ENCODE data around the gene IQSEC2.

The IQSEC2 gene

DNA sequence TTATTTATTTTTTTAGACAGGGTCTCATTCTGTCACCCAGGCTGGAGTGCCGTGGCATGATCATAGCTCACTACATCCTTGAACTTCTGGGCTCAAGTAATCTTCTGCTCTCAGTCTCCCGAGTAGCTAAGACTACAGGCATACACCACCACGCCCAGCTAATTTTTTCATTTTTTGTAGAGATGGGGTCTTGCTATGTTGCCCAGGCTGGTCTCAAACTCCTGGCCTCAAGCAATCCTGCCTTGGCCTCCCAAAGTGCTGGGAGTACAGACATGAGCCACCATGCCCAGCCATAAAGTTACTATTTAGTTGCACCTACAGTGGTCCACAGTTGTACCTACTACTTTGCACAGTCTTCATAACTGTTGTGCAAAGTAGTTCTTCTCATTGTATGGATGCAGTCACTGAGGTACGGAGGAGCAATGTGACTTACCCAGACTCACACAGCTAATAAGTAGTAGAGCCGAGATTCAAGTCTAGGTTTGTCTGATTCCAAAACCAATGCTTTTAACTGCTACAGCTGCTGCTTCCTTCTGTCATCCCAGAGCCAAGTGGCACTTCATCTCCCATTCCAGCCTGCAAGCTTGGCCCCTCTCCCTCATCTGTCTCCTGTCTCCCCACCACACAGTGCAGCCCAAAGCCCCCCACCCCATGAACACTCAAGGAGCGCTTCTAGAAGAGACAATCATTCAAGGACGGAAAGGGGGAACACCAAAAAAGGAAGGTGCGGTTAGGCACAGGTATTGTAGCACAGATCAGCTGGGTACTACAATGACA, 24.0 kb upstream of the IQSEC2 start:
- DNase-seq: no peak

DNA sequence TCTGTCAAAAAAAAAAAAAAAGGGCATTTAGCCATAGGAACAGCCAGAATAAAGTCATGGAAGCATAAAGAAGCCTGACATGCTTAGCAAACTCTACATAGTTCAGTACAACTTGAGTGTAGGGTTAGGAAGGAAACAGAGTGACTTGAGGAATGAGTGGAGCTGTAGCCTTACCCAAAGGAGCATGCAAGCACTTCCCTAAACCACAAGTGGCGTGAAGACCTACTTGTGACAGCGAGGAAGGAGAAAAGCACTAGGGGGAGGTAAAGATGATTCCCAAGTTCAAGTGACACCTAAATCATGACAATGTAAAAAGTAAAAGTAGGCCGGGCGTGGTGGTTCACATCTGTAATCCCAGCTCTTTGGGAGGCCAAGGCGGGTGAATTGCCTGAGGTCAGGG, 21.8 kb upstream of the IQSEC2 start:
- no peak for DNase-seq

DNA sequence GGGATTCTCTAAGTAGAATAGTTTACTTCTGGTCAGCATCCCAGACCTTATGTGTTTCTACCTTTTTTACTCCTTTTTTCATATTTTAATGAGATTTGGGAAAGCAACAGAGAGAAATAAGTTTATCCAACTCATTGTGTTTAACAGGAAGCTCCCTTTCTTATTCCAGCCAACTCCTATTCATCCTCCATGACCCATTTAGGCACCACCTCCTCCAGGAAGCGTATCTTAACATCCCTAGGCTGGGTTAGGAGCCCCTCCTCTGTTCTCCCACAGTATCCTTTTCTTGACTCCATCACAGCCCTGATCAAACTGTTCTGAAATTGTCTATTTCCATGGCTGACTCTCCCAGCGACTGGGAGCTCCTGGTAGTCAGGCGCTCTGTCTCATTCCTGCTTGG, 18.8 kb upstream of the IQSEC2 start:
- no peak for DNase-seq

DNA sequence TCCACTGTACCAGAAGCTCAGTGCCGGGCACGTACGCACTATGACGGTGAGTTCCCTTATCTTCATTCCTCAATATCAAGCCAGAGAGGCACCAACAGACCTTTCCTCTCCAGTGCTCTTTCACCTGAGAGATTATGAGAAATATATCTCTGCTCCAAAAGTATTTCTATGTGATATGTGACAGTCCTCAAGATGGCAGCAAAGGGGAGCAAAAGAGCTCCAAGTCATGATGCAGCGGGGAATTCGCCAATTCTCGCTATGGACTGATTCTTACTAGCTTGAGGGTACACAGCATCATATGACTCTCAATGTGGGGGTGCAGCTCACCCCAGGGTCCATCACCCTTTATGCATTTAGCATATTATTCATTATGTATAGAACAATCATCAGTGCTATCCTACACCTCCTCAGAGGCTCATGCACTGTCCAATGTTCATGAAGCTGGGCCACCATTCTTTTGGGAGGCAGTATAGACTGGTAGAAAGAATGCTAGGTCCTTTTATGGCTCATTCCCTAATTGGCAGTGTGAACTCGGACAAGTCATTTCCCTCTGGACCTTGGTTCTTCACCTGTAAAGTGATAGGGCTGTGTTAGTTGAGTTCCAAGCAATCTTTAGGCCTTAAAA, 12.8 kb upstream of the IQSEC2 start:
- DNase-seq: no peak

DNA sequence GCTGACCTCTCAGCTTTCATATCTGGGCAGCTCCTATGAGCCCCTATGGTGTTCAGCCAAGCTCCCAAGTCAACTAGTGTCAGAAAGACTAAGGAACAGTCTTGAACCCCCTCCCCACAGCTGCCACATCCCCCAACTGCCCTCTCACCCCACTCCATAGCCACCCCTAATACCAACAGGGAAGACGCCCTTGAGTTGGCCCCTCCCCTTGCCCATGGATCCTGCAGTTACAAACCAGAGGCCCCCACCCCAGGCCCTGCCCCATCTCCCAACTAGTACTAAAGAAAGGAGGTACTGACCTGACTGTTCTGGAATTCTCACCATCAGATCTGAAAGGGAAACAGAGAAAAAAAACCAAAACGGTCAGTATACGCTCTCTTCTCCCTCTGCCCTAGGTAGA, 10.2 kb upstream of the IQSEC2 start:
- no peak for DNase-seq

DNA sequence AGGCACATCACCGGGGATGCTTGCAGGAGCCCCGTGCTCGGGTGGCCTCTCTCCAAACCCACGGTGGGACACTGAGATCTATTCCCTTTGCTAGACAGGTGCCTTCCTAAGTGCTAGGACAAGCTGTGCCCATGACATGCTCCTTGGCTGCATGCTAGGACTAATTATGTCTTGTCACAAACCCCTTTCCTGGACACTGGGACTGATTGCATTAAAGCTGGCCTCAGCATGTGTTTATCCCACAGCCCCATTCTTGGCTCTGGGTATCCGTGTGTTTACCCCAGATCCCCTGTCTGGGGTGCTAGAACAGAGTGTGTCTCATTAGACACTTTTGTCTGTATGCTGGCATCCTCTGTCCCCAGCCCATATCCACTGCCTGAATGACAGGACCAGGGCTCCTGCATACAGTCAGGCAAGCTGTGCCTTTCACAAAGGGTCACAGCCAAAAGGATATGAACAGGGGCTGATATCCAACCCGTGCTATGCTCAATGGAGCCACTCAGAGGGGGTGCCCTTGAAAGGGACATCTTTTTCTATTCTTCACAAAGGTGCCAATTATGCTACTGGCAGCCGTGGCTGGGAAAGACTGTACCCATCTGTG, 9.2 kb upstream of the IQSEC2 start:
- DNase-seq: no peak

DNA sequence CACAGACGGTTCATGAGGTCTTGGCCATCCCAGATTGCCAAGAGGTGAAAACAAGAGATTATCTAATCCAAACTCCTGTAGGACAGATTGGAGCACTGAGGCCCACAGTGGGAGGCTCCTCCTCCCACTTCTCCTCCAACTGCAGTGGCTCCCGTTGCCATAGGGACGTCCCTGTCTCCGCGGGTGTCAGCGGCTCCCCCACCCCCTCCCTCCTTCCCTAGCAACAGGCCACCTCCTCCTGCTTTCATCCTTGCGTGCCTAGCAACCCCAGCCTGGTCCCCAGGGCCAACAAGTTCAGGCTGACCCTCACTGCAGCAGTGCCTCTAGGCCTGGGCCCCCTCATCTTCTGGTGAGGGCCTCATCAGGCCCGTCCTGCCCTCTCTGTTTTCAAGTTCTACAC, 6.8 kb upstream of the IQSEC2 start:
- peak; percentile 16 to 23 for DNase-seq

DNA sequence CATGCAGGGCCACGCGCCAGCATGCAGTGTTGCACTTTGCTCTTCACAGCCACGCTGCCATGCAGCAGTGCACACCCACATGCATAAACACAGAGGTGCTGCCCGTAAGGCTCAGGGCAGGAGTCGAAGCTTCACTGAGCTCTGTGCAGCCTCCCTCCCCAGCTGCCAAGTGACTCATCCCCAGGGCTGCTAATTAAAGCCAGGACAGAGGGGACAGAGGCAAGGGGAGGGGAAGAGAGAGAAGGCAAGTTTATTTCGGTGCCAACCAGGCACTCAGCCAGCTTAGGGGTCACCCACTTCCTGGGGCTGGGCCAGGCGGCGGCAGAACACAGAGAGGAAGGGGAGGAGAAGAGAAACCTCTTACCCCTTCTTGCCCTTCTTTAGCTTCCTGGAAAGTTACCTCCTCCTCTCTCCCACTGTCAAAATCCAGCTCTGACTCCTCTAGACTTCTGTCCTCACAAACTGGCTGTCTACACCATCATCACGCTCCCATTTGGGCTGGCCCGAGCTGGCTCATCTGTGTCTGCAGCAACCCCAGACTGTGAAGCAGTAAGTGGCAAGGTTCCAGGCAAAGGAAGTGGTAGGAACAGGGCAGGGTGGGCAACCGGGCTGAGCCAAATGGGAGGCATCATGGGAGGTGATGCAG, 6.2 kb upstream of the IQSEC2 start:
- peak; percentile 22 to 58 for DNase-seq

DNA sequence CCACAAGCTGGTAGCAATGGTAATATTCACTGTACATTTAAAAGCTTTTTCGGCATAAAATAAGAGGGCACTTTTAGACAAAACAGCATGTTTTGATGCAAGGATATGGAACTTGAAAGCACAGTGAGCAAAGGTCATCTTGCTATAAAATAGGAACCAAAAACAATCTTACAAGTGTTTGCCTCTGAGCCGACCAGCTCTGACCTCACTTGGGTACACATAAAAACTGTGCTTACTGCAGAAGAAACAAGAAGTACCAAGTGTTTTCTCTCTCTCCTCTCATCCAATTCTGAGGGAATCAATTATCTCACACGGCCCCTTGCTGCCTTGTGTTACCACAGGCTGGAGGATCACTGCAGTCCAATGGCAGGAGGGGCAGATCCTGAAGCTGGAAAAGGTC, 4.8 kb upstream of the IQSEC2 start:
- DNase-seq: no peak

DNA sequence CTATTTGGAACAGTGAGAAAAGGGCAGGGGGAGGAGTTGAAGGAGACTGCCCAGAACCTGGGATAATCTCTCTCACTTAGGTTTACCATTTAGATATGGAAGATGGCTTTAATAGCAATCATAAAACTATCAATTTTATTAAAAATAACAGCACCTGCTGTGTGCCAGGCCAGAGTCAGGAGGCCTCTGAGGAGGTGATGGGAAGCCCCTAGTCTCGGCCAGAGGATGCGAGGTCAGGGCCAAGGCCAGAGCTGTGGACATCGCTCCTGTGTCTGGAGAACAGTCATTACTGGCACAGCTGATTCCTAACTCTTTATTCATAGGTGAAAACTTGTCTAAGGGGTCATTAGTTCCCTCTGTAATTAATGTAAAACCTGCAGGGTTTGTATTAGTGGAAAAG, 4.2 kb upstream of the IQSEC2 start:
- no peak for DNase-seq

DNA sequence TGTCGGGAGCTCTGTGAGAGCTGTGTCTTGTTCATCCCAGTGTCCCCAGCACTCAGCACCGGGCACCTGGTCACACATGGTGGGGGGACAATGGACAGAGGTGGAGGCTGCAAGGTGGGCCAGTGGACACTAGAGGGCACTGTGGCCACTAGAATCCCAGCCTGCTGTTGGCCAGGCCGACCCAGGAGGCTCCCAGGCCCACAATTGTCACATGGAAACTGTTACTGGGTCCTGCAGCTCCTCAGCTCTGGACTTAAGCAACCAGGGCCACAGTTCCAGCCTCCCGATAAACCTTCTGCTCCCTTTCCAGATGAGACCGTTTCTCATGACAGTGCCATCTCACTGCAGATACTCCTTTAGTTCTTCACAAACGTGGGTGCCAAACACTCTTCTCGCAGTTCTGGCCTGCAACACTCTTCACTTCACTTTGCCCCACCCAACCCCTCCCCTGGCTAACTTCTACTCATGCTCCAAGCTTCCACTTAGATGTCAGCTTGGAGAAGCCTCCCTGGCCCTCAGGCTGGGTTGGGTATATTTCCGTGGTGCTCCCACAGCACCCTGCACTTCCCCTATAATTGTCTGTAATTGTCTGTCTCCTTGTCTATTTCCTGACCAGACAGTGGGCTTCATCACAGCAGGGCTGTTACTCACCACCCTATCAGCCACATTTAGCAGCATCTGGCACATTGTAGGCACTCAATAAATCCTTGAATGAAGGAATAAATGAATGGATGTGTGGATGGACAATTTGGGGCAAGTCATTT, 3.5 kb upstream of the IQSEC2 start:
- peak; percentile 42 to 57 for DNase-seq

DNA sequence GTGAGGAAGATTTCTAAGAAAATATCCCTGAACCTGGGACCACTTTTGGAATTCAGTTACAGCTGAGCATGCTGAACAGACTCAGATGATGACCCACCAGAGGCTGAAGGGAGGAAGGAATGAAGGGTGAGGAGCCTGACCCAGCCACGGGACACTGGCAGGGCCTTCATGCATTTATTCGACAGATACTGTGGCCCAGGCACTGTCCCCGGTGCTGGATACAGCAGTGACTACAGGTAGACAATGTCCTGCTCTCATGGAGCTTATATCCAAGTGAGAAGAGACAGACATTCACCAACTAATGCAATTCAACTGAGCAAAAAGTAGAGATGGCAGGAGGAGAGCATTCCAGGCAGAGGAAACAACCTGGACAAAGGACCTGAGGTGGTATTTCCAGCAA, 2.2 kb upstream of the IQSEC2 start:
- DNase-seq: no peak

DNA sequence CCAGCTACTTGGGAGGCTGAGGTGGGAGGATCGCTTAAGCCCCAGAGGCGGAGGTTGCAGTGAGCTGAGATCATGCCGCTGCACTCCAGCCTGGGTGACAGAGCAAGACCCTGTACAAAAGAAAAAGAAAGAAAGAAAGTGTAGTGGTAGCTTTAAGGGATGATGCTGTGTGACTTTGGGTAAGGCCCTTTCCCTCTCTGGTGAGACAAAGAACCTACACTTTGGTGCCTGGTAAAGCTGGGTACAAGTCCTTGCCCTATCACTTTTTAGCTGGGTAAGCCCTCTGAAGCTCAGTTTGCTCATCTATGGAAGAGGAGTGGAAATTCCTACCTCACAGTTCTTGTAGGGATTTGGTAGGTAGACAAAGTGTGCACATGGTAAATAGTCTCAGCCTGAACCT, 1.7 kb upstream of the IQSEC2 start:
- DNase-seq: no peak

DNA sequence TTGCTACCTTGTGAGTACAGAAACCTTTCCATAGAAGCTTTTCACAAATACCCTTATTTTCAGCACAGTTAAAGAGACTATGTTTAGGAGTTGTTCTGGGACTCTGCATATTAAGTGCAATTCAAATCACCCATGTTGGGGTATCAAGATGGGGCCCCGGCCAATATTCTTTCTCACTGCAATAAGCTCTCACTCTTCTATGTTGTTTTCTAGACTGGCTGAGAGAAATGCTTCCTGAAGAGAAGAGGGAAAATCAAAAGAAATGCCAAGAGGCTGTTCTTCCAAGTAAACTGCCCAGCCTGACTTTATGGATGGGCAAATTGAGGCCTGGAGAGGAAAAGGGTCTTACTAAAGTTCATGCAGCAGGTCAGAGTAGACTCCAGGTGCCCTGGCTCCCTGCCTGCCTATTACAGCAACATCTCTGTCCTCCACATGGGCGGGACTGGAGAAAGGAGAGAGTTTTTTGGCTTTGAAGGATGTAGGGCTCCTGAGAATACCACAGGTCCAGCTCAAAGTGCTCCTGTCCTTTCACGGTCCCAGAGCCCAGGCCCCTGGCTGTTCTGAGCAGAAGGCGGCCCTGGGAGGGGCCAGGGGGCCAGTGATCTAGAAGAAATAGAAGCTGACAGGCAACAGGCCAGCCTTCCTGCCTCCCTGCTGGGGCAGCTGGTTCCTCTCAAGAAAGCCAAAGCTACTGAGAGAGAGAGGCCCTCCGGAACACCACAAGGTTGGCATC, 745 bp upstream of the IQSEC2 start:
- no peak for DNase-seq

DNA sequence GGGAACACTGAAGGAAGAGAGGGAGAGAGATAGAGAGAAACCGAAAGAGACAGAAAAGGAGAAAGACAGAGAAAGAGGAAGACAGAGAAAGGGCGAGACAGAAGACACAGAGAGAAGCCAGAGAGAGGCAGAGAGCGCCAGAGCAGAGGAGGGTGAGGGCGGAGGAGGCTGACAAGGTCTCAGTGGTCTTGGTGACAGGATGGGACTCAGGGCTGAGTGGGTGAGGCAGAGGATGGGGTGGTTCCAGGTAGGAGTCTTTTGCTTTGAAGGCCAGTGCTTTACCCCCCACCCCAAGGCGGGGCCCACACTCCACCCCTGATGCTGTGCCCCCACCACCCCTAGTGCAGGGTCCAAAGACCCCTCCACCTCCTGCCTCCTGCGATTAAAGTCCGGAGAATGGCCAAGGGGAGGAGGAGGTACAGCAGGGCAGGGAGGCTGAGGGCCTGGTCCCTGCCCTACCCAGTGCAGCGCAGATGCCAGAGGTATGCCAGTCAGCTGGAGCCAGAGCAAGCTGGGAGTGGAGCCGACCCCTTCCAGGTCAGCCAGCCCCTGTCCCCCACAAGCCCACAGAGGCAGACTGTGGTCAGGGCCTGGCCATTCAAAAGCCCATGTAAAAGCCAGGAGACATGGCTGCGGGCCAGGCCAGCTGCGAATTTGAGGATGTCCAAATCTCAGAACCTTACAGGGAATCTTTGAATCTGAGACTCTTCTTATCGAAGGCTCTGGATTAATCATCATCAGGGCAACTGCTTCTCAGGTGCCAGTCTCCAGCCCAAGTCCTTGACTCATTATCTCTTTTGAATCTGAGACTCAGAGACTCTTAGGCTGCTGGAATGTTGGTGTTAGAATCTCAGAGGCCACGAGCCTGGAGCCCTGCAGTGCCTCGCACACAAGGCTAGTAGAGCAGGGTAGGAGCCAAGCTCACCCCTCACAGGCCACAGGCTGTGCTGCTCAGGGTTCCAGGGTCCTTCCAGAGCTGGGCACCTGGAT, 758 bp downstream of the IQSEC2 start:
- no peak for DNase-seq

DNA sequence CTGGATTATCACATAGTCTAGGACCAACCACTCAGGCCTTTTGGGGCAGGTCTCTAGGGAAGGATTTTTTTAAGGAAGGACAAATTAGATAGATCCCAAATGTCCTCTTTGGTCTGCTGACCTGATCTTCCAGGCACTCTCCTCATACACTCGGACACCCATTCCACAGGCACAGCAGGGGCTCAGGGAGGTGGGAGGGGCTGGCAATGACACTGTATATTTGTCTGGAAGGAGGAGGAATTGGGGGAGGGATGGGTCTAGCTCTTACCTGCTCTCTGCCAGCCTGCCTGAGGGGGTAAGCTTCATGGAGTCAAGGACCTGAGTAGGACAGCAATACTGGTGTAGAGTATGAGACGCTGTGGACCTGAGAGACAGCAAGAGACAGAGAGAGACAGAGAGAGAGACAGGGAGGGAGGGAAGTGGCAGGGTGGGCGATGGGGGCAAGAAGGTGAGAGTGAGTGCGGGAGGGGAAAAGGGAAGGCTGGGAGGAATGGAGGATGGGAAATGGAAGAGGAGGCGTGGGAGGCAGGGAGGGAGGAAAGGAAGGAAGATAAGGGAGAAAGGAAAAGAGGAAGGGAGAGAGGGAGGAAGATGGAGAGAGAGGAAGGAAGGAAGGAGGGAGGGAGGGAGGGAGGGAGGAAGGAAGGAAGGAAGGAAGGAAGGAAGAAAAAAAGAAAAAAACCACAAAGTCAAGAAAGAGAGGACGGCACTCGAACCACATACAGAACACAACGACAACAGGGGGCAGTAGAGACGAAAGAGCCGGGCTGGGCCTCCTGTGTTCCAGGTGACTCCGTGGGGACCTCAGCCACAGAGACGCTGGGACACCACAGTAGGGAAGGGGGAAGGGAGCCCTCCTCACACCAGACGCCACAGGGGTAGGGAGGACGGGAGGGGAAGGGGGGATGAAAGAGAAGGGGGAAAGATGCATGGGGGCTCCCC, 1.8 kb downstream of the IQSEC2 start:
- DNase-seq: no peak

DNA sequence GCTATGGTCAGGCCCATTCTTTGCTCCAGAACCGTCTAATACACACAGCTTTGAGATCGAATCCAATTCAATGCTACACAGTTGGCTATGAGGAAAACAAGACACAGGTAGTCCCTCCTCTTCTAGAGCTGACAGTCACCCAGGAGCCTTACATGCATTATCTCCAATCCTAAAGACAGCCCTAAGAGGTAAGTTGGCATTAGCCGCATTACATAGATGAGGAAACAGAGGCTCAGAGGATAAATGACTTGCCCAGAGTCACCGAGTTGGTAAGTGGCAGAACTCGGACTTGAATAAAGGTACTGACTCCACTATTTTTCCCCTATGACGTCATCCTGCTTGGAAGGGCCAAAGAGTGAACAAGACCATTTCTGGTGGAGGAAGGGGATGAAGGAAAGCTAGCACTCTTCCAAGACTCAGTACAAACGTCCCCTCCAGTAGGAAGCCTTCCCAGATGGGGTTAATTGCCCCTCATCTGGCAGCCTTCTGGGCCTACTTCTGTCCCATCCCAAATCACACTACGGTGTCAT, 8.5 kb downstream of the IQSEC2 start:
- no peak for DNase-seq

DNA sequence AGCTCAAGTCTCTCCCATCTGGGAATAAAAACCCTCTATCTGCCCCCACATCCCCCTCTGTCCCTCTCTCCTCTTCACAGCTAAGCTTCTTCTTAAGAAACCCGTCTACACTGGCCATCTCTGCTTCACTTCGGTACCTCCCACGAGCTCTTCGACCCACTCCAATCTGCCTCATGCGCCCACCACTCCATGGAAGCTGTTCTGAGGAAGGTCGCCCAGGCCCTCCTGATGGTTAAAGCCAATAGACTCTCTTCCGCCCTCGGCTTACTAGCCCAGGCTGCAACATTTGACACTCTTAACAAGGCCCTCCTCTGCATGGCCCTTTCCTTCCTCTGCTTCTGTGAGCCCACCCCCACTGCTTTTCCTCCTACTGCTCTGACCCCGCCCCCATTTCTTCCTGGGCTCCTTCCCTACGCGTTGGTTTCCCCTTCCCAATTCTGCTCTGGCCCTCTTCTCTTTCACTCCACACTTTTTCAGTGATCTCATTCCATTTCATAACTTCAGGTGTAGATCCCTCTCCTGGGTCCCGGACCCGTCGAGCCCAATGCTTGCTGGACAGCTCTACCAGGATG, 11.8 kb downstream of the IQSEC2 start:
- no peak for DNase-seq

DNA sequence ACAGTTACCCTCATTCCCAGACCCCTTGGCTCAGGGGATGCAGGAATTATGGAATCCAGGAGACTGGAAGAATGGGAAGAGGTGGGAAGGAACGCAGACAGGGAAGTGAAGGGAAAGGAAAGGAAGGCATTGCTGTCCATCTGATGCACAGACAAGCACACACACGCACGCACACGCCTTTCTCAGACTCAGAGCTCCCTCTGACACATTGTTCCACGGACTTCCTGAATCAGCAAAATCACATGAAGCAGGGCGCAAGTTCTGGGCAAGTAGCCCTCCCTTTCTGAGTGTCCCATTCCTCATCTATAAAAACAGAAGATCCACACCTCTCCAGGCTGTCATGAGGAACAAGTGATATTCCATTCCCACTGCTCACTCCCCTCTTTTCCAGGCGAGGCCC, 13.2 kb downstream of the IQSEC2 start:
- DNase-seq: no peak
